Ovary (tissue), 9 donors: ENCODE measurements around the gene PPP2R5C. TPM values are rescaled to one million over a fixed set of nuclear protein-coding genes. Genes with fewer than 3 reads are reported as not detected.

Experiments
- DNase-seq, 5 donors: peaks; one replicate each; pipeline ENCODE4 v3.0.0-alpha.2; 2019 to 2020
- H3K27ac ChIP-seq, 2 donors: fragments of 200-600 bp; one replicate each; pipeline versions ENCODE4 v1.5.1 to v1.8.0; 2019 to 2022
- H3K27me3 ChIP-seq: fragments of 200-600 bp; one replicate; pipeline ENCODE4 v1.8.0; 2022
- H3K36me3 ChIP-seq: fragments of 200-600 bp; sonication (generic); one replicate; pipeline ENCODE4 v1.5.1; 2019
- H3K4me1 ChIP-seq: one replicate; pipeline ENCODE4 v1.8.1; 2013; ENCODE audit warnings: mild to moderate bottlenecking, moderate library complexity; ENCODE audit not compliant: insufficient read depth
- H3K4me3 ChIP-seq: fragments of 200-600 bp; sonication (generic); one replicate; pipeline ENCODE4 v1.5.1; 2017
- H3K9me3 ChIP-seq, 2 donors: fragments of 200-600 bp in 1 of 2; sonication (generic) in 1 of 2; one replicate each; pipeline versions ENCODE4 v1.5.1 to v1.8.1; 2013 to 2019; ENCODE audit warnings: mild to moderate bottlenecking in 1 of 2, moderate library complexity in 1 of 2
- EP300 ChIP-seq: sonication (generic); formaldehyde crosslinking; IDR thresholded peaks from one replicate; pipeline ENCODE4 v1.6.1; 2017; ENCODE audit warnings: antibody characterized with exemption
- POLR2A ChIP-seq: fragments of 450-650 bp; IDR thresholded peaks from one replicate; pipeline ENCODE4 v1.6.1; 2017; ENCODE audit warnings: antibody characterized with exemption, mild to moderate bottlenecking, moderate library complexity
- WGBS, 3 donors: extraction: QIAGEN DNeasy Blood & Tissue Kit in 1 of 3; methylation state at CpG; one replicate each; pipeline versions ENCODE4 v1.1.5 to v1.1.7; 2013 to 2017; 5-methylcytosine and 5-hydroxymethylcytosine counted together
- intact Hi-C, 4 donors: fragments of 100-400 bp; cut with DNase I; formaldehyde crosslinking; loops; one replicate each; pipeline versions ENCODE4 v1.11.0 to v1.15.1; 2022 to 2023
- polyA plus RNA-seq, 2 donors: library from polyadenylated mRNA; stranded (reverse); fragments of 200-250 nt in 1 of 2; fragments of 350-450 nt in 1 of 2; fragmentation: Illumina TruSeq in 1 of 2; extraction: RNeasy Lipid Tissue Mini Kit (QIAGEN cat#74804) in 1 of 2; gene quantifications; one replicate each; pipeline ENCODE4 v1.2.3, GENCODE V29; 2013 to 2014
- total RNA-seq, 7 donors: library from RNA; depleted of rRNA in 2 of 7; stranded (reverse); fragments of >200 nt in 2 of 7; fragmentation: NEBNext Ultra II Directional in 3 of 7; extraction: Animal tissue kit (Norgen Biotek cat#: 25700) in 3 of 7; gene quantifications; one replicate each; pipeline versions ENCODE4 v1.1.0 to v1.2.4, GENCODE V29; 2016 to 2023
- TF ChIP-seq, protein P1 (sequence below), 3 donors: fragments of 450-650 bp in 2 of 3; fragments of 200-600 bp in 1 of 3; IDR thresholded peaks; one replicate each; pipeline versions ENCODE4 v1.5.1 to v1.8.0; 2016 to 2022; ENCODE audit warnings: antibody characterized with exemption in 3 of 3, mild to moderate bottlenecking in 1 of 3
- donor health status: DM: no; HTN: no; CAD: no; lungs with moderate emphysema.
- donor health status: DM: no; HTN: no; CAD: no.
- donor health status: Bipolar disorder and iron deficiency.
- donor health status: DM: yes; HTN: yes; CAD: no.
- donor health status: DM: no; HTN: no; CAD: no.
- donor health status: DM: yes; HTN: yes; CAD: no.

Gene PPP2R5C
- total and polyA plus RNA-seq, 9 donors: 52.8 to 136 (median 96.6) TPM

DNA sequence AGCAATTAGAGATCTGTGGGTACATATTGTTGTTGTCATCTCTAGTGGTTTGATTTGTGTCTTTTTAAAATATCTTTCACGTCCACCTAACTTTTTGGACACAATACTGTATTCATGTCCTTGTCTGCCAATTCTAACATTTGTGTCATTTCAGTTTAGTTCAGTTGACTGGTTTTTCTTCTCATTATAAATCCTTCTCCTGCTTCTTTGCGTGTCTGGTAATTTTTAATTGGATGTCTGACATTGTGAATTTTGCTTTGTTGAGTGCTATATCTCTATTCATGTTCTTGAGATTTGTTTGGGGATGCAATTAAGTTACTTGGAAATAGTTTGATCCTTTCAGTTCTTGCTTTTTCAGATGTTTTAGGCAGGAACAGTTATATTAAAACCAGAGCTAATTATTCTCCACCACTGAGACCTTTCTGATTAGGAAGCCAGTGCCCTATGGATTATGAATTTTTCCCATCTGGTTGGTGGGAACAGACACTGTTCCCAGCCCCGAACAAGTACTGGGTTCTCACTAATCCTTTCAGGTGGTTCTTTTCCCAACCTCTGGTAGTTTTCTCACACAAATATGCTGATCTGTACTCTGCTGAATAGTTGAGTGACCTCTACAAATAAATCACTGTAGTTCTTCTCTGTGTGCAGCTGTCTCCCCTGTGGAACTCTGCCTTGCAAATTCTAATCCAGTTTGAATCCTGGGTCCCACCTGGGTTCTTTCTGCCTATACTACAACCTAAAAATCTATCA lies 111.7 kb downstream of the PPP2R5C start:
- intact Hi-C loops: no loop called here
- Histone ChIP-seq H3K36me3 (no peaks in the 10 kb centered on the region), H3K4me3 (no peak overlapping the region), H3K9me3 (no peaks in the 10 kb centered on the region), H3K27ac (no peak overlapping the region), H3K4me1 (peaks cover 6% of the 10 kb centered on the region), H3K27me3 (no peaks in the 10 kb centered on the region)
- no peak for TF ChIP-seq POLR2A
- TF ChIP-seq EP300: no peak
- TF ChIP-seq, protein P1, sequence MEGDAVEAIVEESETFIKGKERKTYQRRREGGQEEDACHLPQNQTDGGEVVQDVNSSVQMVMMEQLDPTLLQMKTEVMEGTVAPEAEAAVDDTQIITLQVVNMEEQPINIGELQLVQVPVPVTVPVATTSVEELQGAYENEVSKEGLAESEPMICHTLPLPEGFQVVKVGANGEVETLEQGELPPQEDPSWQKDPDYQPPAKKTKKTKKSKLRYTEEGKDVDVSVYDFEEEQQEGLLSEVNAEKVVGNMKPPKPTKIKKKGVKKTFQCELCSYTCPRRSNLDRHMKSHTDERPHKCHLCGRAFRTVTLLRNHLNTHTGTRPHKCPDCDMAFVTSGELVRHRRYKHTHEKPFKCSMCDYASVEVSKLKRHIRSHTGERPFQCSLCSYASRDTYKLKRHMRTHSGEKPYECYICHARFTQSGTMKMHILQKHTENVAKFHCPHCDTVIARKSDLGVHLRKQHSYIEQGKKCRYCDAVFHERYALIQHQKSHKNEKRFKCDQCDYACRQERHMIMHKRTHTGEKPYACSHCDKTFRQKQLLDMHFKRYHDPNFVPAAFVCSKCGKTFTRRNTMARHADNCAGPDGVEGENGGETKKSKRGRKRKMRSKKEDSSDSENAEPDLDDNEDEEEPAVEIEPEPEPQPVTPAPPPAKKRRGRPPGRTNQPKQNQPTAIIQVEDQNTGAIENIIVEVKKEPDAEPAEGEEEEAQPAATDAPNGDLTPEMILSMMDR (IDR thresholded peaks at IDR 0.05): no peak
- DNase-seq: no peak
- WGBS, 3 donors: 68 to 89% (median 80%) methylated on average over 3 of the region's 3 CpGs

DNA sequence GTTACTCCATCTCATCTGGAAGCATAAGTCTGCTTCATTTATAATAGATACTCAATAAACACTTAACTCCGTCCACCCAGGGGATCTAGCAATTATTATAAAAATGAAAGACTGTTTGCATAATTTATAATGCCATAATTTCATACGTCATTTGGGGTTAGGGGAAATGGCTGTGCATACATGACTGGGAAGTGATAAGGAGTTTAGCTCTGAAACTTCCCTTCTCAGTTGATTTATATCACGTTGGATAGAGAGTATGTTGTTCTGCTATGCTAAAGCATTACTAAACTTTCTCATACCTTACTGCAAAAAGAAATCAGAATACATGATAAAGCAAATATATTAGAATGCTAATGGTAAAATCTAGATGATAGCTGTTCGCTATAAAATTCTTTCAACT lies 112.5 kb downstream of the PPP2R5C start:
- Histone ChIP-seq H3K4me3 (no peak overlapping the region), H3K36me3 (no peaks in the 10 kb centered on the region), H3K4me1 (peaks cover 6% of the 10 kb centered on the region), H3K27ac (no peak overlapping the region), H3K27me3 (no peaks in the 10 kb centered on the region), H3K9me3 (no peaks in the 10 kb centered on the region)
- TF ChIP-seq, protein P1 (IDR thresholded peaks at IDR 0.05): no peak
- TF ChIP-seq EP300 (no peak), POLR2A (no peak)
- 89 to 94% (median 92%) methylated on average over 4 of the region's 4 CpGs for WGBS, 3 donors
- DNase-seq: no peak
- intact Hi-C loops: no loop called here

DNA sequence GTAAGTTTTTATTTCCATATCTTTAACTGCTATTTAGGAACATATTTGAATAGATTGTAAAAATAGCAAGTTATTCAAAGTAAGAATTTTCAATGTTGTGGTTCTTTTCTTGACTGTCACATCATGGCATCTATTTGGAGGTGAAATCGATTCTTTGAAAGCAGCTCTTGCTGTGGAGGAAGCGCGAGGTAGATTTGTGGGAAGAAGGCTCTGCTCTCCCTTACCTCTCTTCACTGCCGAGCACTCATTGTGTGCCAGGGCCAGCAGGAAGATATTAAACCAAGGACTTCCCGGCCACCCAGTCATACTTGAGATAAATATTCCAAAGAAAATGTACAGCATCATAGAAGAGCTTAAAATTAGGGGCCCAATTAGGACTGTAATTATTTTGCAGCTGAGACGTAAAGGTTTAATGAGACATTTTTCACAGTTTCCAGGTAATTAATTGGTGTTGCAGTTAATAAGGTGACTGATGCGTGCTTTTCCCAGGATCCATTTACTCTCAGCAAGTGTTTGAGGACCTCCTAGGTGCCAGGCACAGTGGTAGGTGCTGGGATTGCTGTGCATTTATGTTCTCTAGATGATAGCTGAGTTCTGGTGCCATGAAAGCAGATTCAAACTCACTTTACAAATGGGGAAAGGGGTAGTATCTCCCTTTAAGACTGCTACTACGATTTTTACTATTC lies 113.7 kb downstream of the PPP2R5C start:
- Histone ChIP-seq H3K27ac (no peak overlapping the region), H3K36me3 (no peaks in the 10 kb centered on the region), H3K4me3 (no peak overlapping the region), H3K27me3 (no peaks in the 10 kb centered on the region), H3K9me3 (no peaks in the 10 kb centered on the region), H3K4me1 (peaks cover 6% of the 10 kb centered on the region)
- intact Hi-C loops: no loop called here
- TF ChIP-seq, protein P1 (IDR thresholded peaks at IDR 0.05): no peak
- TF ChIP-seq EP300: no peak
- no peak for TF ChIP-seq POLR2A
- WGBS, 3 donors: 86 to 91% (median 87%) methylated on average over 8 of the region's 8 CpGs
- DNase-seq: no peak

DNA sequence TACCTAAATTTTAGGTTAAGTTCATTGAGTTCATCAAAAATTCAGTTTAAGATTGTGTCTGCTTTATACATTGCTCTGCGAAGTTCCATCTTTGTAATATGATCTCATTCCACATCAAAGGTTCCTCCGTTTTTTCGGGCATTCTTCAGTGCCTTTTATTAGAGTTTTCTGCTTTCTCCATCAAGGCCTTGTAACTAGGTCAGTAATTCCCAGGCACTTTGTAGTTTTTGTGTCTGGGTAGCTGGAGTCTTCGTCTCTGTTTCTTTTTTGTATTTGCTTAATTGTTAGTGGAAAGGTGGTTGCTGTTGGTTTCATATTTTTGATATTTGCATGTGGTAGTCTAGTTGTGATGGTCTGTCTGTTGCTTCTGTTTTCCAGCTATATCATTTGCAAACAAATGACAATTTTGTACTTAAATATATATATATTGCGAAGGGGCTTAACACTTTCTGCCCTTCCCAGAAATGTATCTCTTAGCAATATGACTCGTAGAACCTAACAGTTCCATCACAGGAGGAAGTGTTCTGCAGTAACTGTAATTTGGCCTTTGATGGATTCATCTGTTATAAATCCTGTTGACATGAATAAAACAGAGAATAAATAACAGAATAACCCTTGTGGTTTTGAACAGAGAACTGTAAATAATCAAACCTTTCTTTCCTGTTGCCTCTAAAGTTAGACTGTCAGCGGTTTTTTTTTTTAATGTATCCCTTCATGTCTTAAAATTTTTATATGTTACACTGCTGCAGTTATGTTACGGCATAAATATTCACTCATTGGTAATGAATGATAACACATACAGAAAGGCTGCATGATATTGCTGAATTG lies 114.4 kb downstream of the PPP2R5C start:
- H3K27ac ChIP-seq: no peak overlapping the region
- TF ChIP-seq POLR2A (no peak), EP300 (no peak)
- TF ChIP-seq, protein P1 (IDR thresholded peaks at IDR 0.05): no peak
- no peaks in the 10 kb centered on the region for H3K9me3 ChIP-seq
- no peak for DNase-seq
- H3K36me3 ChIP-seq: no peaks in the 10 kb centered on the region
- 70 to 75% (median 71%) methylated on average over 8 of the region's 8 CpGs for WGBS, 3 donors
- intact Hi-C loops: no loop called here
- no peak overlapping the region for H3K4me3 ChIP-seq
- no peaks in the 10 kb centered on the region for H3K27me3 ChIP-seq
- peaks cover 6% of the 10 kb centered on the region for H3K4me1 ChIP-seq
